ENCODE measurements around the gene MAPK8IP3. TPM values are rescaled to one million over a fixed set of nuclear protein-coding genes. Genes with fewer than 3 reads are reported as not detected.

The MAPK8IP3 gene
- total RNA-seq, 1 donor from 2014 or later: 32.6 TPM

DNA sequence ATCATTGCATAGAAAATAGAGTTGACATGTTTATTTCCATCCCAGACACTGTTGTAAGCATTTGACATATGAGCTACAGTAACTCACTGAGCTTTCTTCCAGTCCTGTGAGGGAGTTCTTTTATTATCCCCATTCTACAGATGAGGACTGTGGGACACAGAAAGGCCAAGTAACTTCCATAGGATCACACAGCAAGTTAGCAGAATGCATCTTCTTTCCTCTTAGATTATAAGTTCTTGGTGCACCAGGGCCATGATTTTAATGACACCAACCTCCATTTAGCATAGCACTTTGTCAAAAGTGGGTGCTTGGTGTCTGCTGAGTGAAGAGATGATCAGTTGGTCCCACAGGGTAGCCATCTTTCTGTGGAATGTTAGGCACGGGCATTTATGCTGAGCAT lies 15.2 kb upstream of the MAPK8IP3 start:
- DNase-seq (ENCODE audit: low read depth): no peak
- Histone ChIP-seq H3K27me3 (ENCODE audit: control insufficient read depth, insufficient read depth, low read length) (no peaks in the 10 kb centered on the region), H3K36me3 (ENCODE audit: control insufficient read depth, insufficient read depth, low read length) (peaks cover 13% of the 10 kb centered on the region), H3K4me3 (ENCODE audit: low read depth, low read length) (no peak overlapping the region)
- TF ChIP-seq CTCF (IDR thresholded peaks at IDR 0.05; ENCODE audit: insufficient read depth, low read length, poor library complexity, severe bottlenecking): no peak

- Histone ChIP-seq H3K27me3 (ENCODE audit: control insufficient read depth, insufficient read depth, low read length) (no peaks in the 10 kb centered on the region), H3K4me3 (ENCODE audit: low read depth, low read length) (no peak overlapping the region), H3K36me3 (ENCODE audit: control insufficient read depth, insufficient read depth, low read length) (peaks cover 13% of the 10 kb centered on the region)
- TF ChIP-seq CTCF (IDR thresholded peaks at IDR 0.05; ENCODE audit: insufficient read depth, low read length, poor library complexity, severe bottlenecking): peak; percentile 26
- DNase-seq (ENCODE audit: low read depth): no peak
Observed at GRCh38 chr16:1691276-1691675, 14.7 kb upstream of the MAPK8IP3 start.

DNA sequence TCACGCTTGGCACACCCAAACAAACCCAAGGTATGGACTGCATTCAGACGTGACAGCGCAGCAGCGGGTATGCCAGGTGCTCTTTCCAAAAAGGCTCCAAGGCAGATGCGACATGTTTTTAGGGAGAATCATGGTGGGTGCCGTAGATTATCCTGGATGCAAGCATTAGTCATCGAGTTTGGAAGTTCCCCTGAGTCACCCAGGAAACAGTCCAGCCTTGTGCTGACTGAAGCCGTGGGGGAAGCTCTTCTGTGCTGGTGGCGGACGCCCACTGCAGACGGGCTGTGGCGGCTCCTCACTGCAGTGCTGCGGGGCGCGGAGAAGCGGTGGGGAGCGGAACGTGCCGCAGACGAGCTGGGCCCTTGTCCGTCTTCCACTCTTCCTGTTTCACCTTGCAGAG lies 14.0 kb upstream of the MAPK8IP3 start:
- Histone ChIP-seq H3K36me3 (ENCODE audit: control insufficient read depth, insufficient read depth, low read length) (peaks cover 13% of the 10 kb centered on the region), H3K27me3 (ENCODE audit: control insufficient read depth, insufficient read depth, low read length) (no peaks in the 10 kb centered on the region), H3K4me3 (ENCODE audit: low read depth, low read length) (no peak overlapping the region)
- no peak for TF ChIP-seq CTCF (IDR thresholded peaks at IDR 0.05; ENCODE audit: insufficient read depth, low read length, poor library complexity, severe bottlenecking)
- DNase-seq (ENCODE audit: low read depth): peak; percentile 61

DNA sequence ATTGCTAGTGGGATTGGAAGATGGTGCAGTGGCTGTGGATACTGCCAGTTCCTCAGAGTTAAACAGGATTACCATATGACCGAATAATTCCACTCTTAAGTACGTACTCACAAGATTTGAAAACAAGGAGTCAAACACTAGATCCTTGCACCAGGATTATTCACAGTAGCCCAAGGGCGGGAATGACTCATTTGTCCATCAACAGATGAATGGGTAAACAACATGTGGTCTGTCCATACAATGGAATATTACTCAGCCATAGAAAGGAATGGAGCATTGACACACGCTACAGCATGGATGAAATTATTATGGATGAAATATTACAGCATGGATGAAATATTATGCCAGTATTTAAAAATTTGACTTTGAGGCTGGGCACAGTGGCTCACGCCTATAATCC lies 9.1 kb upstream of the MAPK8IP3 start:
- no peaks in the 10 kb centered on the region for H3K27me3 ChIP-seq (ENCODE audit: control insufficient read depth, insufficient read depth, low read length)
- H3K4me3 ChIP-seq (ENCODE audit: low read depth, low read length): no peak overlapping the region
- TF ChIP-seq CTCF (IDR thresholded peaks at IDR 0.05; ENCODE audit: insufficient read depth, low read length, poor library complexity, severe bottlenecking): no peak
- H3K36me3 ChIP-seq (ENCODE audit: control insufficient read depth, insufficient read depth, low read length): peaks cover 10% of the 10 kb centered on the region
- no peak for DNase-seq (ENCODE audit: low read depth)

GRCh38 chr16:1698680-1699079 lies 7.3 kb upstream of the MAPK8IP3 start:
- H3K36me3 ChIP-seq (ENCODE audit: control insufficient read depth, insufficient read depth, low read length): peaks cover 3% of the 10 kb centered on the region
- no peak for DNase-seq (ENCODE audit: low read depth)

More at GRCh38 chr16:1698680-1699079, 7.3 kb upstream of the MAPK8IP3 start:
- no peak for TF ChIP-seq CTCF (IDR thresholded peaks at IDR 0.05; ENCODE audit: insufficient read depth, low read length, poor library complexity, severe bottlenecking)
- Histone ChIP-seq H3K4me3 (ENCODE audit: low read depth, low read length) (no peak overlapping the region), H3K27me3 (ENCODE audit: control insufficient read depth, insufficient read depth, low read length) (no peaks in the 10 kb centered on the region)
